Endothelial cell of umbilical vein (primary cell): Measurements from ENCODE around the gene ARHGAP10. TPM values are rescaled to one million over a fixed set of nuclear protein-coding genes. Genes with fewer than 3 reads are reported as not detected.

Source experiments
- BruUV-seq: library from RNA; stranded (reverse); fragments of 400-500 nt; replicated peaks from 2 replicates; lab custom pipeline; 2021; lab: Mats Ljungman, UMichigan
- CTCF ChIA-PET: fragments of 300-600, 350-600 bp; sonication (Branson Sonifier 250); formaldehyde crosslinking; loops from one replicate; lab custom pipeline; 2021; ENCODE audit warnings: antibody characterized with exemption, inconsistent platforms; lab: Charles Lee
- POLR2A ChIA-PET: fragments of 300-600, 350-600 bp; sonication (Branson Sonifier 250); formaldehyde crosslinking; loops from one replicate; lab custom pipeline; 2021; ENCODE audit warnings: antibody characterized with exemption, inconsistent platforms; lab: Charles Lee
- DNase-seq: peaks from one replicate; pipeline ENCODE4 v3.0.0-alpha.2; 2011; ENCODE audit warnings: low read depth, low spot score
- FAIRE-seq: peaks from 2 replicates; lab custom pipeline; 2011; peaks lifted over from hg19 to GRCh38; lab: Jason Lieb, UNC
- H2AFZ ChIP-seq: 2 replicates; pipeline ENCODE4 v1.6.0; 2012; ENCODE audit warnings: low read depth, low read length, control low read depth, inconsistent platforms
- H3K27ac ChIP-seq: 2 replicates; pipeline ENCODE4 v1.5.1; 2011; ENCODE audit warnings: low read depth, mild to moderate bottlenecking, control low read depth, low read length, moderate library complexity; ENCODE audit not compliant: insufficient read depth
- H3K27me3 ChIP-seq, 2 experiments: 2 replicates each; pipeline versions ENCODE4 v1.6.0 to v1.6.1; 2011; ENCODE audit warnings: low read length in 2 of 2, mixed read lengths in 1 of 2; ENCODE audit not compliant: control insufficient read depth in 2 of 2, insufficient read depth in 2 of 2
- H3K36me3 ChIP-seq, 2 experiments: 2 replicates in 1 of 2; 3 replicates in 1 of 2; pipeline ENCODE4 v1.5.1; 2011; ENCODE audit warnings: low read length in 2 of 2, mild to moderate bottlenecking in 1 of 2, moderate library complexity in 1 of 2; ENCODE audit not compliant: control insufficient read depth in 2 of 2, insufficient read depth in 2 of 2; ENCODE audit errors: extremely low read depth in 1 of 2
- H3K4me1 ChIP-seq: 3 replicates; pipeline ENCODE4 v1.5.1; 2011; ENCODE audit warnings: mild to moderate bottlenecking, low read length; ENCODE audit not compliant: control insufficient read depth, insufficient read depth; ENCODE audit errors: extremely low read depth
- H3K4me2 ChIP-seq: 2 replicates; pipeline ENCODE4 v1.6.1; 2011; ENCODE audit warnings: low read length, control low read depth, mixed read lengths; ENCODE audit not compliant: insufficient read depth
- H3K4me3 ChIP-seq, 3 experiments: fragments of 200-600 bp in 1 of 3; sonication (generic), shearing (Covaris generic) in 1 of 3; replicated peaks in 1 of 3; 2 replicates each; pipeline ENCODE4 v1.5.1; 2011 to 2016; ENCODE audit warnings: control low read depth in 3 of 3, low read length in 3 of 3, mild to moderate bottlenecking in 2 of 3, inconsistent platforms in 1 of 3, low read depth in 1 of 3, moderate library complexity in 1 of 3; ENCODE audit not compliant: insufficient read depth in 1 of 3
- H3K79me2 ChIP-seq: 2 replicates; pipeline ENCODE4 v1.6.0; 2012; ENCODE audit warnings: low read length, inconsistent platforms; ENCODE audit not compliant: control insufficient read depth, insufficient read depth
- H3K9ac ChIP-seq: replicated peaks from 2 replicates; pipeline ENCODE3; 2011; ENCODE audit warnings: low read length, control low read depth; ENCODE audit not compliant: insufficient read depth; ENCODE audit errors: extremely low read depth
- H3K9me1 ChIP-seq: replicated peaks from 3 replicates; pipeline ENCODE4 v1.6.0; 2011; ENCODE audit warnings: mild to moderate bottlenecking, low read length; ENCODE audit not compliant: control insufficient read depth, insufficient read depth; ENCODE audit errors: extremely low read depth
- H3K9me3 ChIP-seq: replicated peaks from 2 replicates; pipeline ENCODE4 v1.5.1; 2012; ENCODE audit warnings: low read length, inconsistent platforms; ENCODE audit not compliant: control insufficient read depth, insufficient read depth
- H4K20me1 ChIP-seq: replicated peaks from 2 replicates; pipeline ENCODE3; 2011; ENCODE audit warnings: mild to moderate bottlenecking, low read length; ENCODE audit not compliant: control insufficient read depth, insufficient read depth; ENCODE audit errors: extremely low read depth
- EZH2 ChIP-seq: IDR thresholded peaks from 2 replicates; pipeline ENCODE4 v1.6.1; 2012; ENCODE audit warnings: borderline replicate concordance, low read depth, mild to moderate bottlenecking, moderate library complexity, low read length, inconsistent platforms; ENCODE audit not compliant: severe bottlenecking
- FOS ChIP-seq: IDR thresholded peaks from 2 replicates; pipeline ENCODE4 v1.6.1; 2011; ENCODE audit warnings: mild to moderate bottlenecking, low read length, moderate library complexity, borderline replicate concordance; ENCODE audit not compliant: insufficient read depth
- GATA2 ChIP-seq: IDR thresholded peaks from 2 replicates; pipeline ENCODE4 v1.7.0; 2011; ENCODE audit warnings: low read depth, mild to moderate bottlenecking, moderate library complexity, mixed read lengths, low read length; ENCODE audit not compliant: insufficient read length, insufficient read depth
- JUN ChIP-seq: IDR thresholded peaks from 2 replicates; pipeline ENCODE4 v1.6.1; 2011; ENCODE audit warnings: borderline replicate concordance, low read depth; ENCODE audit not compliant: insufficient read length, insufficient read depth
- MYC ChIP-seq: IDR thresholded peaks from one replicate; pipeline ENCODE4 v1.6.1; 2011; ENCODE audit warnings: mild to moderate bottlenecking, low read depth, low read length
- POLR2A ChIP-seq: IDR thresholded peaks from 2 replicates; pipeline ENCODE4 v1.6.1; 2012; ENCODE audit warnings: low read depth, mild to moderate bottlenecking, control low read depth, low read length
- POLR2AphosphoS5 ChIP-seq: IDR thresholded peaks from 2 replicates; pipeline ENCODE4 v1.6.1; 2012; ENCODE audit warnings: low read depth, mild to moderate bottlenecking, control low read depth, low read length, moderate library complexity; ENCODE audit not compliant: insufficient read depth
- dilution Hi-C: fragments of 300-500 bp; cut with MboI; formaldehyde crosslinking; loops from one replicate; pipeline ENCODE4 v1.15.0; 2019; ENCODE audit warnings: low sequenced_read_pairs; ENCODE audit not compliant: extremely low pct_ligation_motif_present
- intact Hi-C: fragments of 100-400 bp; cut with micrococcal nuclease; formaldehyde crosslinking; loops from one replicate; pipeline ENCODE4 v1.10.0; 2022
- polyA plus RNA-seq, 4 experiments: library from polyadenylated mRNA; depleted of rRNA in 3 of 4; stranded (reverse) in 3 of 4; unstranded in 1 of 4; fragments of >200 nt; gene quantifications; 2 replicates each; pipeline versions ENCODE4 v1.2.1 to v1.2.3, GENCODE V29; 2011 to 2012; ENCODE audit warnings: missing spikeins in 1 of 4
- total RNA-seq: library from RNA; stranded (reverse); gene quantifications from 2 replicates; pipeline ENCODE4 v1.2.3, GENCODE V29; 2021
- TF ChIP-seq, protein P1 (sequence below), 2 donors: IDR thresholded peaks; 1 replicate in 1 of 2; 2 replicates in 1 of 2; pipeline ENCODE4 v1.5.1; 2011; ENCODE audit warnings: low read length in 2 of 2, mild to moderate bottlenecking in 2 of 2, moderate library complexity in 2 of 2, control low read depth in 1 of 2, inconsistent platforms in 1 of 2, low read depth in 1 of 2; ENCODE audit not compliant: insufficient read depth in 1 of 2; ENCODE audit errors: extremely low read depth in 1 of 2
- TF ChIP-seq, protein P2 (sequence below): IDR thresholded peaks from 2 replicates; pipeline ENCODE4 v1.6.1; 2011; ENCODE audit not compliant: insufficient read depth, insufficient read length

The ARHGAP10 gene
- total and polyA plus RNA-seq, 2 donors (not counting 3 experiments of a cell fraction or from before 2014, with no cell fraction given) = 20.4 to 36.7 TPM

DNA sequence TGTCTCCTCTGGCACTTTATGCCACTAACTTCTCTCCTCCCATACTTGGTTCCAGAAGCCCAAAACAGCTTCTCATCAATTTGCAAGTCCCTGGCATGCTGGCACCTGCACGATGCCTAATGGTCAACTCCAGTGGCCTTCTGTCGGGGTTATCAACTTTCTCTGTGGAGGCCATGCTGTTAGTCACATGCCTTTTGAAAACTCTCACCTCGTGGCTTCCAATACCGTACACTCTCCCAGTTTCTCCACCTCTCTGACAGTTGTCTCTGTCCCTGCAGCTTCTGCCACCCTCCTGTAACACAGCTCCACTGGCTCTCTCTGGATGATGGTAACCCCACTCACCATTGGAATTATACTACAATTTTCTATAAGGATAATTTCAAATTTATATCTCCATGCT lies 386.3 kb downstream of the ARHGAP10 start:
- Histone ChIP-seq H2AFZ (no peak overlapping the region), H3K4me1 (no peaks in the 10 kb centered on the region), H3K36me3 (peaks cover 0 to 1% of the 10 kb centered on the region in 2 experiments), H3K9me3 (no peaks in the 10 kb centered on the region), H3K79me2 (no peaks in the 10 kb centered on the region), H3K27ac (no peak overlapping the region), H3K27me3 (no peaks in the 10 kb centered on the region), H3K9ac (no peak overlapping the region), H4K20me1 (no peaks in the 10 kb centered on the region), H3K4me2 (no peak overlapping the region), H3K4me3 (no peak overlapping the region), H3K9me1 (no peaks in the 10 kb centered on the region)
- dilution Hi-C loops (no loop called here), intact Hi-C loops (no loop called here)
- FAIRE-seq = no peak
- no TSS peak for BruUV-seq
- DNase-seq = no peak
- TF ChIP-seq POLR2A = no peak
- TF ChIP-seq GATA2 = no peak
- TF ChIP-seq, protein P1, sequence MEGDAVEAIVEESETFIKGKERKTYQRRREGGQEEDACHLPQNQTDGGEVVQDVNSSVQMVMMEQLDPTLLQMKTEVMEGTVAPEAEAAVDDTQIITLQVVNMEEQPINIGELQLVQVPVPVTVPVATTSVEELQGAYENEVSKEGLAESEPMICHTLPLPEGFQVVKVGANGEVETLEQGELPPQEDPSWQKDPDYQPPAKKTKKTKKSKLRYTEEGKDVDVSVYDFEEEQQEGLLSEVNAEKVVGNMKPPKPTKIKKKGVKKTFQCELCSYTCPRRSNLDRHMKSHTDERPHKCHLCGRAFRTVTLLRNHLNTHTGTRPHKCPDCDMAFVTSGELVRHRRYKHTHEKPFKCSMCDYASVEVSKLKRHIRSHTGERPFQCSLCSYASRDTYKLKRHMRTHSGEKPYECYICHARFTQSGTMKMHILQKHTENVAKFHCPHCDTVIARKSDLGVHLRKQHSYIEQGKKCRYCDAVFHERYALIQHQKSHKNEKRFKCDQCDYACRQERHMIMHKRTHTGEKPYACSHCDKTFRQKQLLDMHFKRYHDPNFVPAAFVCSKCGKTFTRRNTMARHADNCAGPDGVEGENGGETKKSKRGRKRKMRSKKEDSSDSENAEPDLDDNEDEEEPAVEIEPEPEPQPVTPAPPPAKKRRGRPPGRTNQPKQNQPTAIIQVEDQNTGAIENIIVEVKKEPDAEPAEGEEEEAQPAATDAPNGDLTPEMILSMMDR (IDR thresholded peaks at IDR 0.05; ENCODE audit: extremely low read depth in 1 of 2, insufficient read depth in 1 of 2, low read depth in 1 of 2, low read length in 2 of 2) = no peak
- TF ChIP-seq, protein P2, sequence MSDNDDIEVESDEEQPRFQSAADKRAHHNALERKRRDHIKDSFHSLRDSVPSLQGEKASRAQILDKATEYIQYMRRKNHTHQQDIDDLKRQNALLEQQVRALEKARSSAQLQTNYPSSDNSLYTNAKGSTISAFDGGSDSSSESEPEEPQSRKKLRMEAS = no peak
- POLR2A ChIA-PET = no interaction called here
- CTCF ChIA-PET = no interaction called here

DNA sequence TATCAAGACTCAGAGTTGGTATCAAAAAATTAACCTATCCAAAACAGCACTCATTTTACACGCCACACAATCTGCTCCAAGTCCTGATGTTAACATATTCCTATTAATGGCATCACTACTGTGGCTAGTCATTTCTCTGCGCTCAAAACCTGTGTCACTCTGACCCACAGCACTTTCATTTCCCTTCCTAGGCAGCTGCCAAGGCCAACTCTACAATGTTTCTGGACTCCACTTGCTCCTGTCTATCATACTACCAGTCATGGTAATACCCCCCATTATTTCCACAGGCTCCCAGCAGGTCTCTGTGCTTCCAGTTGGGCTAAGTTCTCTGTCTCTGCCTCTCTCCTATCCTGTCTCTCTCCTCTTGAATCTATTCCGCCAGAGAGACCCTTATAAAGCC lies 386.7 kb downstream of the ARHGAP10 start:
- no peak overlapping the region for H3K9ac ChIP-seq
- no peak overlapping the region for H3K4me2 ChIP-seq
- no peaks in the 10 kb centered on the region for H3K79me2 ChIP-seq
- DNase-seq (no peak), FAIRE-seq (no peak)
- intact Hi-C loops (no loop called here), dilution Hi-C loops (no loop called here)
- no TSS peak for BruUV-seq
- no peaks in the 10 kb centered on the region for H3K9me1 ChIP-seq
- no peaks in the 10 kb centered on the region for H3K9me3 ChIP-seq
- H3K36me3 ChIP-seq = peaks cover 0 to 1% of the 10 kb centered on the region in 2 experiments
- no peaks in the 10 kb centered on the region for H4K20me1 ChIP-seq
- H3K4me1 ChIP-seq = no peaks in the 10 kb centered on the region
- H3K27me3 ChIP-seq = no peaks in the 10 kb centered on the region
- H2AFZ ChIP-seq = no peak overlapping the region
- ChIA-PET CTCF (no interaction called here), POLR2A (no interaction called here)
- no peak overlapping the region for H3K27ac ChIP-seq
- H3K4me3 ChIP-seq = no peak overlapping the region
- TF ChIP-seq, protein P1 (IDR thresholded peaks at IDR 0.05; ENCODE audit: extremely low read depth in 1 of 2, insufficient read depth in 1 of 2, low read depth in 1 of 2, low read length in 2 of 2) = no peak
- no peak for TF ChIP-seq POLR2AphosphoS5
- TF ChIP-seq POLR2A = no peak
- TF ChIP-seq, protein P2 = no peak
- TF ChIP-seq GATA2 = no peak
- no peak for TF ChIP-seq FOS
- TF ChIP-seq EZH2 = no peak
- TF ChIP-seq MYC = no peak
- TF ChIP-seq JUN = no peak
